ENCODE results near the gene PEG3.
"Not testable (repeated sequence)": the region's sequence is repeated elsewhere in the genome, so short reads cannot be mapped to it uniquely, and the experiment has no call there.

PEG3 gene

GRCh38 chr19:56840451-56841192 is at the start of gene PEG3, which contains the start of gene ZIM2:
TSS of gene PEG3 (minus strand) at chr19:56840726. CDS start at chr19:56824655, 16,071 bp downstream.
TSS of gene ZIM2 (minus strand) at chr19:56840726. CDS start at chr19:56824277, 16,449 bp downstream.
- no peak for DNase-seq

DNA sequence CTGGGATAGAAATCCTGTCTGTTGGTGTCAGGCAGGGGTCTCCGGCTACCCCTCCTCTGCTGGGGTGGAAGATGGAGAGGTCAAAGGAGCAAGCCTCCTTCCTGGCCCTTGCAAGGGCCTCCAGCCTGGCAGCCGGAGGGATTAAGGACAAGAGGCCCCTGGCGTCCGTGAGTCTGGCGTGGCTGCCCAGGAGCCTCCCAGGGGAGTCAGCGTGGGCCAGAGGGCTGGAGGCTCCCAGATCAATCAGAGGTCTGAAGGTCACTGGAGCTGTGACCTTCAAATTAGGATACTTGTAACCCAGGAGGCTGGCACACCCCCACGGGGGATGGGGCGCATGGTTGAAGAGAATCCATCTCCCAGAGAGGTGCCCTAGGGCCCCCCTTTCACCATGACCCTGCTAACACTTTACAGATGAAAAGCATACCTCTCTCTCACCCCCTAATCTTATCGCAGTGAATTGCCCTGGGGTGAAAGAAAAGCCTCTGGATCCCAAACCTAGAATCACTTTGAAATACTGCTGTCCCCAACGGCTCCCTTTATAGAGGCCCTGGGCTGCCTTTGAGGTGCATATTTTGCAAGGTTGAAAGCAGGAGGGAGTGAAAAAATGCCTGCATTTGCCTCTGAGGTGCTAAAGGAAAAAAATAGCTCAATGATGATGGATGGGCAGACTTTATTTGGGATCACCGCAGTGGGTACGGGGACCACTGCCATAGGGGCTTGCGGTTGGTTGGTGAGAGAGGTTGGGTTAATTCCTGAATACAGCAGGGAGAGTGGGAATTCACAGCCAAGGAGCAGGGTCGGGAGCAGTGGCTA is 44.9 kb upstream of the PEG3 start:
- no peak for DNase-seq

GRCh38 chr19:56884441-56884840 is 43.9 kb upstream of the PEG3 start:
- DNase-seq = no peak

- DNase-seq = no peak
Observed at GRCh38 chr19:56880592-56881190, 40.2 kb upstream of the PEG3 start.

DNA sequence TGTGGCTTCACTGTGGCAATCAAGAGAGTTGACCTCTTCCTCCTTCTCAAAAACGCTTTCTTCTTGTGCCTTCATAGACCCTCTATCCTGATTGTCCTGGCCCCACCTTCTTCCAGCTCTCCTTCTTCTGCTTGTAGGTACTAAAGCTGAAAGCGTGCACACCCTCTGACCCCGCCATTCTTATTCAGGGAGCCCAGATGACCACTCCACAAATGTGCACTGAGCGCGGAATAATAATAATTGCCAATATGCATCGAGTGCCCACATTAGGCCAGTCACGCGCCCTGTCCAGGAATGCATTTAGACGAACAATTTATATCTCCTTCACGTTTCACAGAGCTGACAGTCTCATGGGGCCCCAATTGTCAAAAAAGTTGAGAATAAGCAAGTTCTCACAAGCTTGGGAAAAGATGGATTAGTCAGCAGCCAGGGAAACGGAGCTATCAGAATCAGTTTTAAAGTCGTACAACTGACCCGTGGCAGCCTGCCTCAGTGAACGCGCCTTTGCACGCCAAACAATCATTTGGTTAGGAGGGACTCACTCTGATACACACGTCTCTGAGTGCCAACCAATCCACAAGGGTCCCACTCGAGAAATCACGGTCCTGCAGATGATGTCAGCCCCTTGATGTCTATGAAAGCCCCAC is 36.7 kb upstream of the PEG3 start:
- DNase-seq = no peak

GRCh38 chr19:56875717-56876116 is 35.2 kb upstream of the PEG3 start:
- DNase-seq = no peak

GRCh38 chr19:56874530-56874929 is 34.0 kb upstream of the PEG3 start:
- no peak for DNase-seq

DNA sequence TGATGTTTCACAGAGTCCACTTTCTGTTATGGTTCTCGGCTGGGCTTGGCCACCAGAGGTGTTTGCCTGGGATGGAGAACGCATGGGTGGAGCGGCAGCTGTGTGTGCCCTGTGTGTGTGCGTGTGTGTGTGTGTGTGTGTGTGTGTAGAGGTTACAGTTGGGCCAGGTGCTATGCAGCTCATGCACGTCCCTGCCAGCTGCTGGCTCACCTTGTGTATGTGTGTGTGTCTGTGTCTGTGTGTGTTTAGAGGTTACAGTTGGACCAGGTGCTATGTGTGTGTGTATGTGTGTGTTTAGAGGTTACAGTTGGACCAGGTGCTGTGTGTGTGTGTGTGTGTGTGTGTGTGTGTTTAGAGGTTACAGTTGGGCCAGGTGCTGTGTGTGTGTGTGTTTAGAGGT is 33.0 kb upstream of the PEG3 start:
- DNase-seq = no peak

- DNase-seq = no peak
Observed at GRCh38 chr19:56869886-56870285, 29.4 kb upstream of the PEG3 start.

- DNase-seq = no peak
Observed at GRCh38 chr19:56868446-56868845, 27.9 kb upstream of the PEG3 start.

DNA sequence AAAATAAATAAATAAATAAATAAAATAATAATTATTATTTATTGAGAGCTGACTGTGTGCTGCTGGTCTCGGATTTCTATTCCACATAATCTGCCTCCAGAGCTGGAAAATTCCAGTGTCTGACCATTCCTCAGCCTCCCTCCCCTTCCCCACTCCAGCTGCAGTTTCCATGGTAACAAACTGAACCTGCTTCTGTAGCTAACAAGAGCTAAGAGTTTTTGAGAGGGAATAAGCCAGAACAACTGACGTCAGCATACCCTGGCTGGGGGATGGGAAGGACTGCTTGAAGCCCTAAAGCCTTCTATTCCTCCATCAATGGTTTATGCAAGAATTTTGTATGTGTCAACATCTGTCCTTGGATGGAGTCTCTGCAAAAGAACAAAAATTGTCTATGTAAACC is 26.0 kb upstream of the PEG3 start:
- no peak for DNase-seq

GRCh38 chr19:56864443-56865125 is 24.1 kb upstream of the PEG3 start:
- DNase-seq = no peak

DNA sequence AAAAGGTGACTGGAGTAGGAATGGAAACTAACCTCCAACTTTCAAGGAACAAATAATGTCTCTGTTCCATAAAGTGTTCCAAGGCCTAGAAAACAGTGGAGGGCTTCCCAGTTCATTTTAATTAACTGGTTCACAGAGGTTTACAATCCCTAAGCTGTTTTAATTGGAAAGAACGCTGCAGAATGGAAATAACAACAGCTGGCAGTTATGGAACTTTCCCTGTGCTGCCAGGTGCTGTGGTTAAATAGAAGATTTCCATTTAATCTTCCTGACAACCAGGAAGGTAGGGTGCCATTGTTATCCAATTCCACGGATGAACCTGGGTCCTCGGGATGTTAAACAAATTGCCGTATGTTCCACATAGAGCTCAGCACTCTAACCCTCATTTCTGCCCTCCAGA is 22.2 kb upstream of the PEG3 start:
- DNase-seq = no peak

GRCh38 chr19:56860409-56860808 is 19.9 kb upstream of the PEG3 start:
- DNase-seq = not testable (repeated sequence)

GRCh38 chr19:56858026-56858425 is 17.5 kb upstream of the PEG3 start:
- no peak for DNase-seq

- no peak for DNase-seq
Observed at GRCh38 chr19:56856822-56857221, 16.3 kb upstream of the PEG3 start.

DNA sequence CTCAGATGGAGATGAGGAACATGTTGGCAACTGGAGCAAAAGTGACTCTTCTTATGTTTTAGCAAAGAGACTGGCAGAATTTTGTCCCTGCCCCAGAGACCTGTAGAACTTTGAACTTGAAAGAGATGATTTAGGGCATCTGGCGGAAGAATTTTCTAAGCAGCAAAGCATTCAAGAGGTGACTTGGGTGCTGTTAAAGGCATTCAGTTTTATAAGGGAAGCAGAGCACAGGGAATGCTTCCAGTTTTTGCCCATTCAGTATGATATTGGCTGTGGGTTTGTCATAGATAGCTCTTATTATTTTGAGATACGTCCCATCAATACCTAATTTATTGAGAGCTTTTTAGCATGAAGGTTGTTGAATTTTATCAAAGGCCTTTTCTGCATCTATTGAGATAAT is 11.8 kb upstream of the PEG3 start:
- DNase-seq = not testable (repeated sequence)

- DNase-seq = no peak
Observed at GRCh38 chr19:56848166-56848565, 7.6 kb upstream of the PEG3 start.

DNA sequence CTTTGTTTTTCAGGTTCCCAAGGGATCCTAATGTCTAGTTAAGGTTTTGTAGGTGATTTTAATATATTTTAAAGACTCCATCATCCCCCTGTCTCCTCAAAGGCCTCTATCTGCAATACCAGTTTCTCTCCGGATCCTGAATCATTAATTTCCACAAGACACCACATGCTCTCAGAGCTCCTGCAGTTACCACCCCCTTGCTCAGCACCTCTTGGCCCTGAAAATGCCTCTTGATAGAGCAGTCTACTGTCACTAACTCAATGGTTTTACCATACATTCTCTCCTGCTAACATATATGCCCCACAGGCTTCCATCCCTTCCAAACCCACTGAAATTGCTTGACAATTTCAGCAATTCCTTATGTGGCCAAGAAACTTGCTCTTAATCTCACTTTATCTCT is 1.9 kb upstream of the PEG3 start:
- no peak for DNase-seq

DNA sequence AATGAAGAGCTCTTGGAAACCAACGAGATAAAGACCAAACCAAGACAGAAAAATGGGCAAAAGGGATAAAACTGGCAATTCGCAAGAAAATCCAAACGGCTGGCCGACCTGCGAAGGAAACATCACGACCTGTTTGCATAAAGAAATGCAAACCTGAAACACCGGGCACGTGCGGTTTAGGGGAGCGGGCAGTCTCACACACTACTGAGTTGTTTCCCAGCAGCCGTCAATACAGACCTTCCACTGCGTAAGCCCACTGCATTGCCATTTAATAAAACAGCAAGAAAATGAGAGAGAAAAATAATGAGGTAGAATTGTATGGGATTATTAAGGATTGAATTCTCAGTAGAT is 642 bp upstream of the PEG3 start:
- no peak for DNase-seq

DNA sequence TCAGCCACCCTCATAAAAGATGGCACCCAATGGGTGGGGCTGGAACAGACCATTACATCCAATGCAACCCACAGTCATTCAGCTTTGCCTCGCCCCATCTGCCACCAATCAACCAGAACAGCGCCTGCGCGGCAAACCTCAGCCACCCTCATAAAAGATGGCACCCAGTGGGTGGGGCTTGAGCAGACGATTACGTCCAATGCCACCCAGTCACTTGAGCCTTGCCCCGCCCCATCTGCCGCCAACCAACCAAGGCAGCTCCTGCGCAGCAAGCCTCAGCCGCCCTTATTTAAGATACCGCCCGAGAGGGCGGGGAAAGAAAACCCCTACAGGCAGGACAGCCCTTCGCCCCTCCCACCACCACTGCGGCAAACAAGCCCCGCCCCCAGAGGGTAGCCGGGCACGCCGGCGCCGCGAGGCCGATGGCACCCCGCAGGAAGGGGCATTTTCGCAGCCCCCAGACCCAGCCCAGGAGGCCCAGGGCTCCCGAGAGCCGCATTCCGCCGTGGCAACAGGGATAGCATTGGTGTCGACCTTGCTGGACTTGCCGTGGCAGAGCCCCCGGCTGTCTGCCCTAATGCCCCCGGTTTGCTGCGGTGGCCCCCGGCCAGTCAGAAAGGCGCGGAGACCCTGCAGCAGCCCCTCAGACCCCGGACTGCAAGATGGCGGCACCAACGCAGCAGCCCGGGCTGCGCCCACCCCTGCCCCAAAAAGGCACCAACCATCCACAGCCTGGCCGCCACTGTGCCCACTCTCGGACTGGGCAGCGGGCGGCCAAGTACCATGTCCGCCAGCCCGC is 675 bp downstream of the PEG3 start:
- DNase-seq = no peak

Measured in activated naive CD4-positive, alpha-beta T cell treated with Interleukin-2 at 50 U/mL for 16 hours (primary cell).